ENCODE measurements around the gene ABHD8.

The ABHD8 gene

DNA sequence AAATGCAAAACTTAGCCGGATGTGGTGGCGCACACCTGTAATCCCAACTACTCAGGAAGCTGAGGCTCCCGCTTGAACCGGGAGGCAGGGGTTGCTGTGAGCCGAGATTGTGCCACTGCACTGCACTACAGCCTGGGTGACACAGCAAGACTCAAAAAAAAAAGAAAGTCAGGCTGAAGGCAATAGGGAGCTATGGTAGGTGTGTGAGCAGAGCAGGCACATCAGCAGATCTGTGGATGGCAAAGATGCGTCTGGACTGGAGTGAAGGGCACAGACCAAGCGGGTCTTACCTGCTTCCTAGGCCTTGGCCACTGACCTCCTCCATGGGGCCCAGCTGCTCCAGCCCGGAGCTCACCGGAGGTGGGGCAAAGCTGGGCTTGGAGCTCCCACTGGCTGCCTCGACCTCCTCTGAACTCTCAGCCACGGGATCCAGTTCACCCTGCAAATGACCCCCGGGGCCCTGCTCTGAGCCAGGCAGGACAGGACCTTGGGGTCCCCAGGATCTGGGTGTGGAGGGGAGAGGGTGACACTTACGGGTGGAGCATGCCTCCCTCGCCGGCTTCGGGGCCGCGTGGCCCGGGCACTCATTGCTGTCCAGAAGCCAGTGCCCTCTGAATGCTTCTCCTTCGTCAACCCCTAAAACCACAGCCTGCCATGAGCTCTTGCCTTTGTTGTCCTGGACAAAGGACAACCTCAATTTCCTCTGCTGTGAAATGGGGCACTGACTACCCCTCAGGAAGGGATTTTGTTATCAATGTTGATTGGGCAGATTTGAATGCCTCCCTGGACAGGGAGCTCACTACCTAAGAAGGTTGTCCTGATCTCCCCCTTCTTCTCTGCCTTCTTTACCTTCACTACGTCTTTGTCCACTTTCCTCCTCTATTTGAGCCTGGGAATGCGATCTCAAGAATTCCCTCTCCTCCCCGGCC lies 39.2 kb downstream of the ABHD8 start:
- no peak for DNase-seq

DNA sequence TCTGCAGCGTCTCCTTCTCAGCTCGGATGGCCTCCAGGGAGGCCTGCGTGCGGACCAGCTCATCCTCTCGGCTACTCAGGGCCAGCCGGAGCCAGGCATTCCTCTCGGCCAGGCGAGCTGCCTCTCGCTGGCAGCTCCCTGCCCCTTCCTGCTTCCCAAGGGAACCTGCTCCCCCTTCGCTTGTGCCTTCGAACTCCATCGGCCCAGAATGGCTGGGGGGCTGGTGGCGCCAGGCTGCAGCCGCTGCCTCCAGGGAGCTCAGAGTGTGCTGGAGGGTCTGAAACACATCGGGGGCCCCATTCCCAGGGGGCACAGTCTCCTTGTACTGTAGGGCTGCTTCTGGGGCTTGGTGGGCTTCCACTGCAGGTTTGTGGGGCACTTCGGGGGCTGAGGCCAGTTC lies 40.7 kb downstream of the ABHD8 start:
- DNase-seq = no peak

DNA sequence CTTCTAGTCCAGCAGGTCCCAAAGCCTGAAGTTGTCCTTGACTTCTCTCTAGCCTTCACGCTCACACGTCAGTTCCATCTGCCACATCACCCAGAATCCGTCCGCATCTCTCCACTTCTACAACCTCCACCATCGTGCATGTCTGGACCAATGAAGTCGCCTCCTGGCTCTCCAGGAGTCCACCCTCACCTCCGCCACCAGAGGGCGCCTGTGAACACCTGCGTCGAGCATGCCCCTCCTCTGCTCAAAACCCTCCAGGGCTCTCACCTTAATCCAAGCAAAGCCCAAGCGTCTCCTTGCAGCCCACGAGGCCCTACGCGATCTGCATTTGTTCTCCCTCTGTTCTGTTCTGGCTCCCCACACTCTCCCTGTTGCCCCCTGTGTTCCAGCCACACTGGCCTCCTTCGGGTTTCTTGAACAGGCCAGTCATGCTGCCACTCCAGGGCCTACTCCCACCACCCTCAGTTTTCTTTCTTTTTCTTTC lies 42.3 kb downstream of the ABHD8 start:
- DNase-seq = peak; percentile 44

DNA sequence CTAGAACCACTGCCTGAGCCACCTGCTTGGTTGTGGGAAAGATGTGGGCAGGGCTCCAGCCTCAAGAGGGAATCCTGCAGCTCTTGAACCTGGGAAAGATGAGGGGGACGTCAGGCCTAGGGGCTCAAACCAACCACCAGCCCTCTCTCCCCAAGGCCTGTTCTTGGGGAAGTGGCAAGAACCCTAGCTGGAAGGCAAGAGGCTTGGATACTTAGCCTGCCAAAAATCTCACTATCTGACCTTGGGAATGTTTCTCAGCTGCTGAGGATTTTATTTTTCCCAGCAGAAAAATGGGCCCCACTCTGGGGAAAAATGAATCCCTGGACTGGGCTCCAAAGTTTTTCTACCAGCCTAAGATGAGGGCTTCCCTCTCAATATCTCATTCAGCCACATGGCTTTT lies 43.3 kb downstream of the ABHD8 start:
- DNase-seq = no peak

DNA sequence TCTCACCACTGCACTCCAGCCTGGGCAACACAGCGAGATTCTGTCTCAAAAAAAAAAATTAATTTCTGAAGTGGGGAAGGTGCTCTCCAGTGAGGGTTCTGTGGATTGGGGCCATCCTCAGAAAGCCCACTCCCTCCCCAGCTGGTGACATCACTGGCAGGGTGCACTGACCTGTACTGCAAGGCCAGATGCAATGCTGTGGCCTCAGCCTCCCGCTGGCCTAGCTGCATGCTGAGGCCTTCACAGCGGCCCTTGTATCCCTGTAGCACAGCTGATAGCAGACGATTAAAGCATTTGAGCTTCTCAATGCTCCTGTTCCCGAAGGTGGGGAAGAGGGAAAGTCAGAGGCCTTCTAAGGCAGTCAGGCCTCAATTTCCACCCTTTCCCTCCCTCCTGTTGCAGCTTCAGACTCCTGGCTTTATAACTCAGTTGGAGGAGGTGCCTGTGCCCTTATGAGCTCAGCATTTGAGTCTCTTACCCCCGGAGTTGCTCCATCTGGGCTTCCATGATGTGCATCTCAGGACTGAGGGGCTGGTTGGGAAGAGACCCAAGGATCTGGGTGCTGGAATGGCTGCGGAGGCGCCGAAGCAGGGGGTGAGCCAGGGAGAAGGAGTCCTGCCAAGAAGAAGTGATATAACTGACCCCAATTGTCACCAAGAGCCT lies 44.0 kb downstream of the ABHD8 start:
- DNase-seq = no peak

DNA sequence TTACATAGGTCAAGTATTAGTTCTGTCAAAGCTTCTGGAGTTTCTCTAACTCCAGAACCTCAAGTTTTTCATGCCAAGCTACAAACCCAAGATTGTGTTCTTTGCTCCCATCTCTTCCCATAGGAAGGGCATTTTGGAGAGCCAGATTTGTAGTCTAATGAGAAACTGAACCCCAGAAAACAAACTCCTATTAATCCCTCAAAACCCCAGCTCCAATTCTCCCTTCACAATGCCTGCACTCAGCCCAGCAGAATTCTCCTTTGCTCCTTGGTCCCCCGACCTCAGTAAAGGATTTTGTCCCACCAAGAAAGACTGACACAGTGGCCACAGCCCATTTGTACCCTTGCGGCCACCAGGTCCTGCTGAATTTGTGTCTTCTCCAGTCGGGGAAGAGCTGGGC lies 47.1 kb downstream of the ABHD8 start:
- DNase-seq = no peak

DNA sequence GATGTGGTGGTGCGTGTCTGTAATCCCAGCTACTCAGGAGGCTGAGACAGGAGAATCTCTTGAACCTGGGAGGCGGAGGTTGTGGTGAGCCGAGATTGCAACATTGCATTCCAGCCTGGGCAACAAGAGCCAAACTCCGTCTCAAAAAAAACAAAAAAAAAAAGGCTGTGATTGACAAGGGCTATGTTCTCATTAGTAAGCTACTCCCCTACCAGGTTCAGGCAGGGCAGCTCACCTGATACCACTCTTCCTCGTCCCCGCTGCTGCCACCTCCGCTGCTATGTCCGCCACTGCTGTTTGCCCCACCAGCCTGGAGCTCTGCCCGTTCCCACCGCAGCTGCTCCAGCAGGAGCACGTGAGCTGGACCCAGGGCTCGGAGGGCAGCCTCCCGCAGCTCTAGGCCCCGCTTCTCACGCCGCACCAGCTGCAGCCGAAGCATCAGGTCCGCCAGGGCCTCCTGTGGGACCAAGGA lies 48.0 kb downstream of the ABHD8 start:
- no peak for DNase-seq

DNA sequence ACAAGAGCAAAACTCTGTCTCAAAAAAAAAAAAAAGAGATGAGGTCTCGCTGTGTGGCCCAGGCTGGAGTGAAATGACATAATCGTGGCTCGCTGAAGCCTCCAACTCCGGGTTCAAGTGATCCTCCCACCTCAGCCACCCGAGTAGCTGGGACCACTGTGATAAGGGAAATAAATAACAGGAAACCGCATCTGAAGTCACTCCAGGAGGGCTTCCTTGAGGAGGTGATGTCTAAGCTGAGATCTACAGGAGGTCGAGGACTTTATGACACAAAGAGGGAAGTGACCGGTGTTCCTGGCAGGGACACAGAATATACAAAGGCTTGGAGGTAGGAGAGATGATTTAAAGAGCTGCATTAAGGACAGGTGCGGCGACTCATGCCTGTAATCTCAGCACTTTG lies 48.6 kb downstream of the ABHD8 start:
- no peak for DNase-seq

DNA sequence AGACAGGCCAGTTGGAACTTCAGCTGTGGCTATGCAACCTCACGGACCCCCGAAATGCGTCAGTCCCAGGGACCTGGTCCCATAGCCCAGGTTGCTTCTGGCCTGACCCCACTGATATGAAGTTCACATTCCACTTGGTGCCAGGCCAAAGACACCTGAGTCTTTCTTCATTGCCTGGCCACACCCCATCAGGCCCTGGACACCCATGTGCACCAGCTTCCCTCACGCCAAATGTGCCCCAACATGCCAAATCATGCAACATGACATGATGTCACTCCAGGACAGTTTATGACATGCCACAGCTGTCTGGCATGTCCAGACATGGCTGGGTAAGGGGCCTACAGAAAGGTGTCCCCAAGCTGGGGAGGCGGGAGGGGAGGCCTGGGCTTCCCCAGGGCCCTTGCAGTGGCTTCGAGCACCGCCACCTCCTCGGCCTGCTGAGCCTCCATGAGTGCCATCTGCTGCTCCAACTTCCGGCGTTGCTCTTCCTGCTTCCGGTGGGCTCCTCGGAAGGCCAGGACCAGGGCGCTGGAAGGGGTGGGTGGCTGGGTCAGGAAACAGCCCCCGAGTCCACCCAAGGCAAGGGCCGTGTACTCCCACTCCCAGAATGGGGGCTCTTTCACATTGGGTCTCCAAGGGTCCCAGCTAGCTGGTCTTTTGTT lies 53.2 kb downstream of the ABHD8 start:
- no peak for DNase-seq

DNA sequence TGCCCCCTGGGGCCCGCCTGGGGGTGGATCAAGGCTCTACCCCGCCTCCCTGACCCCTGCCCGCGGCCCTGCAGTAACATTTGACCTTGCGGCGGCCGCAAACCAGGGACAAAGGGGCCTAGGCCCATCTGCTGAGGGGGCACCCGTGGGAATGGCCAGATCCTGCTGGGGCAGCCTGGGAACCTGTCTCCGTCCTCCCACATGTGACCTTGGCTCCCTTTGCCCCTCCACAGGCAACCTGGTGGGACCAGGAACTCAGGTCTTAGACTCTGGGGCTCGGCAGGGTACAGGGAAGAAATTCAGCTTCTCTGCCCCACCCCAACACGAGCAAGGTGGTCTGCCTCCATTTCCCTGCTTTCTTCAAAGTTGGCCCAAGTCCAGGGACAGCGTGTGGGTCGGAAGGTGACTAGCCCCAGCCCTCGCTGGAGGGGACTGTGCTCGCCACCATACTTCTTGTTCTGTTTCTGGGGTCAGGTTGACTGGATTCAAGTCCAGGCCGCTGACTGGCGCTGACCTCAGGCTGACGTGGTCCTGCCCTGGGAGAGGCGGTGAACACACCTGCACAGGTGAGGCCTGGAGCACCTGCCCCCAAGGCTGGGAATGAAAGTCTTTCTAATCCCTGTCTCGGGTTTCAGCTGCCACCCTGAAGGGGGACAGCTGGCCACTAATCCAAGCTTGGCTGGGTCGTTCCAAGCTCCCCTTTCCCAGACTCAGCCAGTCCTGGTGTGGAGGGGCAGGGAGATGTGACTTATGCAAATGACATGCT lies 55.0 kb downstream of the ABHD8 start:
- no peak for DNase-seq

DNA sequence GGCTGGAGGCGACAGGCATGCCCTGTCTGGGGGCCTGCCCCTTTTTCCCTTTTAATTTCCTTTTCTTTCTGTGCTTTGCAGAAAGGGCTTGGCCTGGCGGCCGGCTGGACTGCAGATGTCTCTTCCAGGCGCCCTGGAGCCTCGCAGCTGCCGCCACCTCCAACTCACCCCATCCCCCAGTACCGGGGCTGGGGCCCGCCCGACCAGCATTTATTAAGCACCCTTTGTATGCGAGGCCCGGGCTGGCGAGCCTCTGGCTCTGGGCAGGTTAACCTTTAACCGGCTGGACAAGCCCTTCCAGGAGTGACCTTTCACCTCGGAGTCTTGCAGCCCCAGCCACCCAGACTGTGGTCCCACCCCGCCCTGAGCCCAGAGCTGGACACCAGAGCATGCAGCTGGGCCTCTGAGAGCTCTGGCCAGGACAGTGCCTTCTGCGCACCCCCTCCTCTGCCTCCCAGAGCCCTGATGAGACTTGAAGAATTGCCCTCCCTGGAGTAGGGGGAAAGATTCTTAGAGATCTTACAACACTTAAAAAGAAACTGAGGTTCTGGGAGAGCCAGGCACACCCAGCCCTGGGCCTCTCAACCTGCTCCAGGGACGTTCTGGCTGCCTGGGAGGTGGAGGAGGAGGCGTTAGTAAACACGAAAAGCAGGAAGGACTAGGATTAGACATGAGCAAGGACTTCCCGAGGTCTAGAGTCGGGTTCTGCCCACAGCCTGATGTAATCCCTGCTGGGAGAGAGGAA lies 56.4 kb downstream of the ABHD8 start:
- DNase-seq = no peak

DNA sequence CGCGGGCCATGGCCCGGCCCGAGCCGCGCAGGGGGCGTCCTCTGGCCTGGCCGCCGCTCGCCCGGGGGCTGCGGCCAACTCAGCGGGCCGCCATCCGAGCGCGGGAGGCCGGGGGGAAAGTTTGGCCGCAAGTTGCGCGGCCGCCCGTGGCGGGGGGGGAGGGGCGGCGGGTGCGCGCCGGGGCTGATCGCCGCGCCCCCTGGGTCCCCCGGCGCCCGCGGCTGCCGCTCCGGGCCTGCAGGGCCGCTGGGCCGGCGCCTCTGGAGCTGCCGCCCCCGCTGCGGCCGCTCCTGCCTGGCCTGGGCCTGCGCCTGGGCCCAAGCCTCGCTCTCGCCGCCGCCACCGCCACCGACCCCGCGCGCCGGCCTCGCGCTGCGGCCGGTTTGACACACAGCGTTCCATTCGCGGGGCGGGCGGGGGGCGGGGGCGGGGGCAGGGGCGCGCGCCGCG lies 57.7 kb downstream of the ABHD8 start, which contains the start of gene NR2F6:
Gene NR2F6 (minus strand): TSS at position 385 of the 450 bp plus-strand sequence. CDS start 699 bp downstream, outside the sequence.
- DNase-seq = no peak

DNA sequence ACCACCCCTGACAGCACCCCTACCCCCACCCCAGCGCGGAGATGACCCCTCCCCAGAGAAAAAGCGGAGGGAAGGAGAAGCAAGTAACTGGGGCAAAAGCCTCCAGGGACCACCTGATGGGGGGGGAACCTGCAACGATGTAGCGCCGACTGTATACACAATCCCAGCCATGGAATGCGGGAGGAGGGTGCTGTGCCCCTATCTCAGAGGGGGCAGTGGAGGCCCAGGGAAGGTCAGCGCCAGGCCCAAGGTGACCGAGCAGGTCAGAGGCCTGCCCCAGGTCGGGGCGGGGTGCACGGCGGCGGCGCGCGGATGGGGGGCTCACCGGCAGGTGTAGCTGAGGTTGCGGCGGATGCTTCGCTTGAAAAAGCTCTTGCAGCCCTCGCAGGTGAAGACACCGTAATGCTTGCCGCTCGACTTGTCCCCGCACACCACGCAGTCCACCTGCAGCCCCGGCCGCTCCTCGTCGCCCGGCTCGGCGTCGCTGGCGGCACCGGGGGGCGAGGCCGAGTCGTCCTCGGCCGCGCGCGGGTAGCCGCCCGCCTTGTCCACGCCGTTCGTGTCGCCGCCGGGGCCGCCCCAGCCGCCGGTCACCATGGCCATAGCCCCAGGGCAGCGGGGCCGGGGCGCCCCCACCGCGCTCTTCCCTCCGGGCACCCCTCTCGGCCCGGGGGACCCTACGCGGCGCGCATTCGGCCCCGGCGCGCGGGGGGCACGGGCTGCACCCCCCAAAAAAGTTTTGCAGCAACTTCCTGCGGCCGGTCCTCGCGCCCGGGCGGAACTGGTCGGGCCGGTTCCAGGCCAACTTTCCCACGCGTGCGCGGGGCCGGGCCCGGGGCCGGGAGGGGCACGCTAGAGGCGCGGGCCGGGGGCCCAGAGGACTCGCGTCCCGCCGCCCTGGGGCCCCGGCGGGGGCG lies 58.3 kb downstream of the ABHD8 start:
- no peak for DNase-seq

DNA sequence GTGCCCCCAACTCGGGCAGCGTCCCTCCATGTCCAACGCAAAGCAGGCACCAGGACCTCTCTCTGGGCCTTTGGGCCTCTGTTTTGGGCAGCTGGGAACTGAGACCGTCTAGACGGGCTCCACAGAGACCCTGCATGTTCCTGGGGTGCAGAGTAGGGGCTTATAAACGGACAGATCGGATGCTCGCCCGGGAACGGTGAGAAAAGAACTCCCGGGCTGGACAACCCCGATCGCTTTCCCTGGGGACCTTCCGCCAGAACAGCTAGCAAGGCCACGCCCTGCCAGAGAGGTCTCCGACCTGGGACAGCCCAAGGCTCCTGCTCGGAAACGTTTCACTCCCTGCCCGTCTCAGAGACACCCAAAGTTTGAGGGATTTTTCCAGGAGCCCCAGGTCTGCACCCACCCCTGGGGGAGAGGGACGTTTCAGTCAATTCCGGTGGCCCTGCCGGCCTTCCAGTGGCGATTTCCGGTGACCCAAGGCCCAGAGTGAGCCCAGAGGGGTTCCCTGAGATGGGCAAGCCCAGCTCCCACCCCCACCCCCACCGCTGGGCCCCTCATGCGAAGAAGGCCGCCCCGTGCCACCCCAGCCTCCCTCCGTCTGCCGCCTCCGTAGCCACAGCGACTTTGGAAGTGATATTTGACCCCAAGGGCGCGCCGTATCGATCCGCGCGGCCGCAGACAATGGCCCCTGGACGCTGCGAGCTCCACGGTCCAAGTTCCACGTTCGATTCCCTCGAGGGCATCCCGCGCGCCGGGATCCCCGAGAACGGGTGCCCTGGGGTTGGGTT lies 59.2 kb downstream of the ABHD8 start:
- DNase-seq = no peak

DNA sequence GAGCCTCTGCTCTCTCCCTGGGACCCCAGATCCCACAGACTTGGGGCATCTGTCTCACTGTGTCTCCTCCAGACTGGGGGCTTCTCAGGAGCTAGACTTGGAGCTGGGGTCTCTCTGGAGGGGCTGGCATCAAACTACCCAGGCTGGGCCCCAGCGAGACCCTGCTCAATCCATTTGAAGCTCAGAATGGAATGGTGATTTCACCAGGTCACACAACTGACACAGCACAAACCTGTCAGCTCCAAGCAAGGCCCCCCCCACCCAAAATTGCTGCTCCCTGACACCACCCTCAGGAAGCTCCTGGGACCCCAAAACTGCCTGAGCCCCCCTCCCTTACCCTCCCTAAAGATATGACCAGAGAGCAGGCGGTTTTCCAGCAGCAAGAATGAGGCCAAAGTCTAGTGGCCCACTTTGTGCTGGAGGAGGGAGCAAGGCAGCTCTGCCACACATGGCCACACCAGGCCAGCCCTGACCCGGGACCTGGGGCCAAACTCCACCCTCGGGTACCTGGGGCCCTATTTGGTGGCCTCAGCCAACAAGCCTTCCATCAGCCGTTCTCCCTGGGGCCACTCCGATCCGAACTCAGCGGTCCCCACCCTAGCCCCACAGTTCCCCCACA lies 59.9 kb downstream of the ABHD8 start:
- no peak for DNase-seq

DNA sequence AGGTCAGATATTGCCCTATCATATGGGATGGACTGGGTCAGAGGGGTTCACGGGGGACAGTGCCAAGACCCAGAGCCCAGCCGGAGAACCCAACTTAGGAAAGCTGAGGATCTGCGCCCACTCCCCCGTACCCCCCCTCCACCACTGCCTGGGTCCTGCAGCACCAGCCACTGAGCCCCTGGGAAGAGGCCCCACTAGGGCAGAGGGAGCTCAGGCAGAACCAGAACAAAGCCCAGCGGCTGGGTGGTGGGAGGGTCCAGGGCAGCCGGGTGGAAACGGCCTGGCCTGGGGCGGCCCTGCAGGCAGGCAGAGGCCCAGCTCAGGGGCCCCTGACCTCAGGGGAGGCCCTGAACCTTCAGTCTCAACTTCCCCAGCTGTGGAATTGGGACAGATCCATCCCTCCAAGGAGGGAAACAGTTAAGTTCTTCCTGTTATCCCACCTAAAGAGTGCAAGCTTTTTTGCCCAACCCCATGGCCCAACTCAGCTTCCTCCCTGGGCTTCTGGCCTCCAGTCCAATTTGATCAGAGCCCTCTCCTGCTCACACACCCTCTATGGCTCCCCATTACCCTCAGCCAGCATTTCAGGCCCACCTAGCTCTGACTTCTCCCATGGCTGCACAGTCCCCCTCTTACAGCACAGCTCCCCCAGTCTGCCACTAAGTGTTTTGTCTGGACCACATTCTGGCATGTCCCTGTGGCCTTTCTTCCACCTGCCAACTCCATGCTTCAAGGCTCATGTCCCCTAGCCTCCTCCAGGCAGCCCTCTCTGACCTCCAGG lies 60.6 kb downstream of the ABHD8 start:
- DNase-seq = no peak

Data from NCI-H1092 (cell line).